GM21447 (cell line): ENCODE results near the gene CCDC127.

ENCODE experiments used
- ATAC-seq: cut with Tn5 transposase; IDR thresholded peaks from one replicate; pipeline ENCODE4 v1.9.1; 2021; ENCODE audit not compliant: unreplicated experiment

Gene CCDC127

GRCh38 chr5:160921-161802 lies 56.8 kb downstream of the CCDC127 start:
- no peak for ATAC-seq

DNA sequence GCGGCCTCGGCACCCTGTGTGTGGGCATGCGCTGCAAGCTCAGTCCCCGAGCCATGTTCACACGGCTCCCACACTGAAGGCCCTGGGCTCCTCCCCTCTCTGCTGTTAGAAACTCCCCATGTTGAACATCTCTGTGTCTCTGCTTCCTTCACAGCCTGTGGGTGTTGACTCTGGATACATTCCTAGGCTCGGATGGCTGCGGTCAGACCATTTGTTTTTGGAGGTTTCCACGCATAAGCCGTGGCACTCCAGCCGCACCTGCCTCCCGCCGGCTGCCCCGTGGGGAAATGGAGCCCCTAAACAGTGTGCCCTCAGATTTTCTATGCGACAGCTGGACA lies 57.8 kb downstream of the CCDC127 start:
- no peak for ATAC-seq

- no peak for ATAC-seq
These were observed 58.3 kb downstream of the CCDC127 start for GRCh38 chr5:159448-160172.

GRCh38 chr5:158807-159447 lies 59.0 kb downstream of the CCDC127 start:
- ATAC-seq, result no peak

GRCh38 chr5:157801-158200 lies 60.2 kb downstream of the CCDC127 start:
- no peak for ATAC-seq

- no peak for ATAC-seq
These were observed 60.7 kb downstream of the CCDC127 start for GRCh38 chr5:157126-157715.

DNA sequence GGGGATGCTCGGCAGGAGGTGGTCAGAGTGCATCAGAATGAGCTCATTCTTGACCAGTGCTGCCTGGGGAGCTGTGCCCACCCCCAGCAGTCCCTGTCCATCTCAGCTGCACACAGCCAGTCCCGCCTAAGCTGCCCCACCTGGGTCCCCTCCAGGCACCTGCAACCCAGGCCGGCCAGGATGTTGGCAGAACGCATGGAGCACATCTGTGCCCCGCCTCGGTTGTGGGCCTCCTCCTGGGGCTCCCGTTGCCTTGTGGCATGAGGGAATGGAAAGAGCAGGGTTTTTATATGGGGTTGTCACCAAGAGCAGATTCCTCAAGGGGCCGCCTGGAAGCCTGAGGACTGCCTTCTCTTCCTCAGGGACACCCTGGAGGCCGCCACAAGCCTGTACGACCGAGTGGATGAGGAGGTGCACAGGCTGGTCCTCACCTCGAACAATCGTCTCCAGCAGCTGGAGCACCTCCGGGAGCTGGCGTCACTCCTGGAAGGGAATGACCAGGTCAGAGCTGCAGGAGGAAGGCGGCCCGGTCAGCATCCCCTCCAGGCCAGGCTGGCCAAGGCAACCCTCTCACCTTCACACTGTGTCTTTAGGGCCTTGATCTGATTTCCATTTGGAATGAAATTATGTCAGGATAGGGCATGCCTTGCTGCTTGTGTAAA lies 61.4 kb downstream of the CCDC127 start:
- no peak for ATAC-seq

- no peak for ATAC-seq
These were observed 62.1 kb downstream of the CCDC127 start for GRCh38 chr5:155651-156410.

- ATAC-seq, result no peak
These were observed 63.1 kb downstream of the CCDC127 start for GRCh38 chr5:154826-155225.

- ATAC-seq, result no peak
These were observed 63.7 kb downstream of the CCDC127 start for GRCh38 chr5:154236-154635.

GRCh38 chr5:153256-153655 lies 64.7 kb downstream of the CCDC127 start:
- no peak for ATAC-seq

- no peak for ATAC-seq
These were observed 65.9 kb downstream of the CCDC127 start for GRCh38 chr5:152077-152476.

DNA sequence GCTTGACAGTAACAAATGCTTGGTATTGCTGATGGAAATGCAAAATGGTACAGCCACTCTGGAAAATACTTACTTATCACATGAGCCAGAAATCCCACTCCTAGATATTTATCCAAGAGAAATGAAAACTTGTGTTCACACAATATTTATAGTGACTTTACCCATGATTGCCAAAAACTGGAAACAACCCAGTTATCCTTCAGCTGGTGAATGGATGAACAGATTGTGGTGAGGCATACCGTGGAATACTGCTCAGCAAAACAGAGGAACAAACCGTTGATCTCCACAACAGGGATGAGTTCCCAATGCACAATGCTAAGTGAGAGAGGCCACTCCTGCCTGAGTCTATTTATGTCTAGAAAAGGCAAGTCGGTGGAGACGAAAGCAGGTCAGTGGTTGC lies 67.2 kb downstream of the CCDC127 start:
- ATAC-seq, result no peak

GRCh38 chr5:149745-150485 lies 68.0 kb downstream of the CCDC127 start:
- no peak for ATAC-seq

DNA sequence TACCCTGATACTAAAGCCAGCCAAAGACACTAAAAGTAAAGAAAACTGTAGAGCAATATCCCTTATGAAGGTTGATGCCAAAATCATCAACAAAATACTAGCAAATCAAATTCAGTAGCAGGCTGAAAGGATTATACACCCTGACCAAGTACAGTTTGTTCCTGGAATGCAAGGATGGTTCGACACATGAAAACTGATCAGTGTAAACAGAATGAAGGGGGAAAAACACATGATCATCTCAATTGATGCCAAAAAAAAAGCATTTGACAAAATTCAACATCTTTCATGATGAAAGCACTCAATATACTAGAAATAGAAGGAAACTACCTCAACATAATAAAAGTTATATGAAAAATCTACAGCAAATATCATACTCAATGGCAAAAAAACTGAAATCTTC lies 70.2 kb downstream of the CCDC127 start:
- no peak for ATAC-seq
